H1 (cell line): ENCODE data around the gene CHMP6. TPM values are rescaled to one million over a fixed set of nuclear protein-coding genes. Genes with fewer than 3 reads are reported as not detected.

Source experiments
- CBX5 ChIP-seq: fragments of 300-800, 300-1000 bp; sonication (generic); IDR thresholded peaks from 2 replicates; pipeline ENCODE4 v1.7.1; 2016; ENCODE audit warnings: antibody characterized with exemption, low read length, low read depth
- CREB1 ChIP-seq: IDR thresholded peaks from 2 replicates; pipeline ENCODE4 v1.6.1; 2012; ENCODE audit warnings: inconsistent platforms
- KDM4A ChIP-seq: IDR thresholded peaks from one replicate; pipeline ENCODE4 v1.7.1; 2012; ENCODE audit warnings: low read depth, mild to moderate bottlenecking, moderate library complexity, low read length, inconsistent platforms; ENCODE audit not compliant: severe bottlenecking
- RAD21 ChIP-seq, 2 experiments: IDR thresholded peaks in 1 of 2; conservative IDR thresholded peaks in 1 of 2; 2 replicates each; pipeline ENCODE4 v1.6.1; 2011; ENCODE audit warnings: low read depth in 2 of 2, low read length in 2 of 2, improper control_type of control experiment in 1 of 2, inconsistent platforms in 1 of 2, mild to moderate bottlenecking in 1 of 2, moderate library complexity in 1 of 2
- TAF1 ChIP-seq: IDR thresholded peaks from 2 replicates; pipeline ENCODE4 v1.6.1; 2011; ENCODE audit warnings: mild to moderate bottlenecking, low read depth, low read length
- USF2 ChIP-seq: IDR thresholded peaks from 2 replicates; pipeline ENCODE4 v1.6.1; 2011; ENCODE audit warnings: low read length, improper control_type of control experiment
- polyA plus RNA-seq, 7 experiments: library from polyadenylated mRNA; depleted of rRNA in 3 of 7; stranded (reverse) in 5 of 7; unstranded in 2 of 7; fragments of >200 nt in 5 of 7; fragments of 200-250 nt in 2 of 7; gene quantifications; 1 replicate in 5 of 7; 2 replicates in 1 of 7; 4 replicates in 1 of 7; pipeline versions ENCODE4 v1.2.1 to v1.2.3, GENCODE V29; 2011 to 2013; ENCODE audit warnings: missing spikeins in 2 of 7, mixed read lengths in 2 of 7
- total RNA-seq: library from RNA; stranded (reverse); fragmentation: NEBNext Ultra II Directional; extraction: Animal tissue kit (Norgen Biotek cat#: 25700); gene quantifications from 2 replicates; pipeline ENCODE4 v1.2.1, GENCODE V29; 2021

CHMP6 gene
- total and polyA plus RNA-seq, 2 of the 8 experiments (the other 6 are each of a cell fraction or from before 2014, with no cell fraction given): 15.7 to 24.3 TPM

- TF ChIP-seq RAD21 (IDR thresholded peaks at IDR 0.05 in 1 of 2, conservative IDR thresholded peaks at IDR 0.05 in 1 of 2; ENCODE audit: low read depth in 2 of 2, low read length in 2 of 2) (peak in 1 of 2 experiments; percentile 26; a peak in 1 of 4 replicates), USF2 (no peak), CBX5 (no peak), CREB1 (no peak), KDM4A (no peak), TAF1 (no peak)
Measured at GRCh38 chr17:81037798-81038733, 46.4 kb downstream of the CHMP6 start (continued).
